LNCaP clone FGC (cell line): ENCODE data around the gene ORMDL1.

Experiments used
- DNase-seq: peaks from one replicate; pipeline ENCODE4 v3.0.0-alpha.2; 2011; ENCODE audit warnings: low read depth
- H3K4me3 ChIP-seq: 2 replicates; pipeline ENCODE4 v1.5.1; 2011; ENCODE audit warnings: mild to moderate bottlenecking, low read depth, low read length, control low read depth
- CTCF ChIP-seq: IDR thresholded peaks from 2 replicates; pipeline ENCODE4 v1.5.1; 2012; ENCODE audit warnings: mild to moderate bottlenecking; ENCODE audit not compliant: control insufficient read depth, insufficient read depth; ENCODE audit errors: extremely low read depth

Gene ORMDL1

GRCh38 chr2:189783927-189784867 is at the start of gene ORMDL1, which contains the start of gene PMS1:
ORMDL1 (minus strand) TSS chr2:189784339; CDS start chr2:189782595, 1,744 bp downstream.
PMS1 (plus strand) TSS chr2:189784450; CDS start chr2:189791810, 7,360 bp downstream.
- TF ChIP-seq CTCF = no peak

GRCh38 chr2:189830510-189830909 is 46.4 kb upstream of the ORMDL1 start:
- no peak overlapping the region for H3K4me3 ChIP-seq
- DNase-seq = no peak
- no peak for TF ChIP-seq CTCF

More at GRCh38 chr2:189783927-189784867, at the start of gene ORMDL1, which contains the start of gene PMS1:
- peak within 1 kb of the TSS; percentile 66 for H3K4me3 ChIP-seq
- DNase-seq = peak; percentile 85

- H3K4me3 ChIP-seq = no peak overlapping the region
- TF ChIP-seq CTCF = no peak
- DNase-seq = no peak
Observed at GRCh38 chr2:189829102-189829833, 45.1 kb upstream of the ORMDL1 start.

GRCh38 chr2:189826039-189826438 is 41.9 kb upstream of the ORMDL1 start:
- TF ChIP-seq CTCF = no peak
- H3K4me3 ChIP-seq = no peak overlapping the region
- no peak for DNase-seq

- TF ChIP-seq CTCF = no peak
- no peak for DNase-seq
- no peak overlapping the region for H3K4me3 ChIP-seq
Observed at GRCh38 chr2:189824694-189825396, 40.7 kb upstream of the ORMDL1 start.

GRCh38 chr2:189821953-189822748 is 38.0 kb upstream of the ORMDL1 start:
- TF ChIP-seq CTCF = no peak
- no peak for DNase-seq

More at GRCh38 chr2:189821953-189822748, 38.0 kb upstream of the ORMDL1 start:
- H3K4me3 ChIP-seq = no peak overlapping the region
